GDM1 (cell line): Measurements from ENCODE around the gene PRIM2.
"Not testable (repeated sequence)": the region's sequence is repeated elsewhere in the genome, so short reads cannot be mapped to it uniquely, and the experiment has no call there.

Experiments
- DNase-seq: peaks from one replicate; lab custom pipeline; 2025; lab: John Stamatoyannopoulos, UW

PRIM2 gene

DNA sequence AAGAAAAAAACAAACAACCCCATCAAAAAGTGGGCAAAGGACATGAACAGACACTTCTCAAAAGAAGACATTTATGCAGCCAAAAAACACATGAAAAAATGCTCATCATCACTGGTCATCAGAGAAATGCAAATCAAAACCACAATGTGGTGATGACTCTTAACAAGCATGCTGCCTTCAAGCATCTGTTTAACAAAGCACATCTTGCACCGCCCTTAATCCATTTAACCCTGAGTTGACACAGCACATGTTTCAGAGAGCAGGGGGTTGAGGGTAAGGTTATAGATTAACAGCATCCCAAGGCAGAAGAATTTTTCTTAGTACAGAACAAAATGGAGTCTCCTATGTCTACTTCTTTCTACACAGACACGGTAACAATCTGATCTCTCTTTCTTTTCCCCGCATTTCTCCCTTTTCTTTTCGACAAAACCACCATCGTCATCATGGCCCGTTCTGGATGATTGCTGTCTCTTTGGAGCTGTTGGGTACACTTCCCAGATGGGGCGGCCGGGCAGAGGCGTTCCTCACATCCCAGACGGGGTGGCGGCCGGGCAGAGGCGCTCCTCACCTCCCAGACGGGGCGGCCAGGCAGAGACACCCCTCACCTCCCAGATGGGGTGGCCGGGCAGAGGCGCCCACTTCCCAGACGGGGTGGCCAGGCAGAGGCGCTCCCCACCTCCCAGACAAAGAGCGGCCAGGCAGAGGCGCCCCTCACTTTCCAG, 7.2 kb upstream of the PRIM2 start:
- DNase-seq: not testable (repeated sequence)

DNA sequence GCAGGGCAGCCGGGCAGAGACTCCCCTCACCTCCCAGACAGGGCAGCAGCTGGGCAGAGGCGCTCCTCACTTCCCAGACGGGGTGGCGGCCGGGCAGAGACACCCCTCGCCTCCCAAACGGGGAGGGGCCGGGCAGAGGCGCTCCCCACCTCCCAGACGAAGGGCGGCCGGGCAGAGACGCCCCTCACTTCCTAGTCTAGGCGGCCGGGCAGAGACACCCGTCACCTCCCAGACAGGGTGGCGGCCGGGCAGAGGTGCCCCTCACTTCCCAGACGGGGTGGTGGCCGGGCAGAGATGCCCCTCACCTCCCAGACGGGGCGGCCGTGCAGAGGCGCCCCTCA, 6.6 kb upstream of the PRIM2 start:
- no peak for DNase-seq

DNA sequence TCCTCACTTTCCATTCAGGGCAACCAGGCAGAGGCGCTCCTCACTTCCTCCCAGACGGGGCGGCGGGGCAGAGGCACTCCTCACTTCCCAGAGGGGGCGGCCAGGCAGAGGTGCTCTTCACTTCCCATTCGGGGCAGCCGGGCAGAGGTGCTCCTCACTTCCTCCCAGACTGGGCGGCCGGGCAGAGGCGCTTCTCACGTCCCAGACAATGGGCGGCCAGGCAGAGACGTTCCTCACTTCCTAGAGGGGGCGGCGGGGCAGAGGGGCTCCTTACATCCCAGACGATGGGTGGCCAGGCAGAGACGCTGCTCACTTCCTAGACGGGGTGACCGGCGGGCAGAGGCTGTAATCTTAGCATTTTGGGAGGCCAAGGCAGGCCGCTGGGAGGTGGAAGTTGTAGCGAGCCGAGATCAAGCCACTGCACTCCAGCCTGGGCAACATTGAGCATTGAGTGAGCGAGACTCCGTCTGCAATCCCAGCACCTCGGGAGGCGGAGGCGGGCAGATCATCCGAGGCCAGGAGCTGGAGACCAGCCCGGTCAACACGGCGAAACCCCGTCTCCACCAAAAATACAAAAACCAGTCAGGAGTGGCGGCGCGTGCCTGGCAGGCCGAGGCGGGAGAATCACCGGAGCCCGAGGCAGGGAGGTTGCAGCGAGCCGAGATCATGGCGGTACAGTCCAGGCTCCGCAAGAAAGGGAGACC, 6.0 kb upstream of the PRIM2 start:
- not testable (repeated sequence) for DNase-seq

DNA sequence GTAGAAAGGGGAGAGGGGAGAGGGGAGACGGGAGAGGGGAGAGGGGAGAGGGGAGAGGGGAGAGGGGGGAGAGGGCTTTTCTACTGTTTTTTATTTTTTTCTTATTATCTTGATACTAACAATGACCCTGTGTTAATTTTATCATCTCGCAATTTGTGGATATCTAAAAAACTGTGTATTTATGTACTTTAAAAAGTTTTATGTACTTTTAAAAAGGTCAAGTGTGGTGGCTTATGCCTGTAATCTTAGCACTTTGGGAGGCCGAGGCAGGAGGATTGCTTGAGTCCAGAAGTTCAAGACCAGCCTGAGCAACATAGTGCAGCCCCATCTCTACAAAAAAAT, 5.5 kb upstream of the PRIM2 start:
- no peak for DNase-seq

DNA sequence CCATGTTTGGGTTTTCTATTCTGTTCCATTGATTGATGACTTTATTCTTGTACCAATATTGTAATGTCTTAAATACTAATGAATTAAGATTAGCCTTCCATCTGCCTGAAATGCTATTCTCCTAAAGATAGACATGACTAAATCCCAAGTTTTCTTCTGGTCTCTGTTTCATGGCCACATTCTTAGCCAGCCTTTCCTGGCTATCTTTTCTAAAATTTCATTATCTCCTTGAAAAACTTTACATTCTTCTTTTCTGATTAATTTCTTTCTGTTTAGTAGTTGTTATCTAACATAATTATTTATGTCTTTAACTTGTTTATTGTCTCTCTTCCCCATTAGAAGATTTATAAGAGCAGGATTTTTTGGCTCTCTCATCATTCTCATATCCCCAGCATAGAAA, 4.4 kb upstream of the PRIM2 start:
- DNase-seq: no peak

DNA sequence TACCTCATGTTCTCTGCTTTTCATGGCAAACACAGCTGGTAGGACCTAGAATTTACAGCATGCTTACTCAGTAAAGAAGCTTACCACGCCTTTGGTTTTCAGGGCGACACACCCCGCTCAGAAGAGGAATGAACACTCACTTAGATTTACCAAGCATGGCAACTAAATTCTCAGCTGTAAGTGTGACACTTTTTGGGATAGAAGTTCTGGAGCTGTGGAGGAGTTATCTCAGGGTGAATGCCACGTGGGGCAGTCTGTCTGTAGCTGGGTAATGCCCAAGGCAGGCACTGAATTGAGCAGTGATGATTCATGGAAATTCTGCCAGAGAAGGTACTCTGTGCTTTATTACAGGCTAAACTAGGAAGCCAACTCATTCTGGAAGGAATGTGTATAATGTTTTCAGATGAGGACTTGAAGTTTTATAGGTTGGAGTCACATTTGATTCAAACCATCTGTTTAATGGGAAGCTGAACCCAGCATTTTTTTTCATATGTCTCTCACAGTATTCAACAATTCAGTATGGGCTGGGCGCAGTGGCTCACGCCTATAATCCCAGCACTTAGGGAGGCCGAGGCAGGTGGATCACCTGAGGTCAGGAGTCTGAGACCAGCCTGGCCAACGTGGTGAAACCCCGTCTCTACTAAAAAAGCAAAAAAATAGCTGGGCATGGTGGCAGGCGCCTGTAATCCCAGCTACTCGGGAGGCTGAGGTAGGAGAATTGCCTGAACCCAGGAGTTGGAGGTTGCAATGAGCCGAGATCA, 3.5 kb upstream of the PRIM2 start:
- DNase-seq: no peak

DNA sequence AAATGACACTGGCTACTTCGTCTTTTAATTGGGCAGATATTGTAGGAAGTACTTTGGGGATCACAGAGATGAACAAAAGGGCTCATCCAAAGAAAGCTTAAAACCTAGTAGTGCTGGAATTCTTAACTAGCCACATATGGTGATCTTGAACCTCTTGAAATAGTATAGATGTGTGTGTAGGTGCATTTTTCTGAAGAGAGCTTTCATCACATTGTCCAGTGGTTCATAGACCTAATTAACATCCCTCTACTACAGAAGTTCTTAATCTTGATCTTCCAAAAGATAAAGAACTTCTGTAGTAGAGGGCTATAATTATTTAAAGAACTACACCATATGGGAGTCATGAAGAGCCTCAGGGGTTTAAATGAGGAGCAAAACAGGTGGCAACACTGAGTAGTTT, 2.3 kb upstream of the PRIM2 start:
- DNase-seq: no peak

DNA sequence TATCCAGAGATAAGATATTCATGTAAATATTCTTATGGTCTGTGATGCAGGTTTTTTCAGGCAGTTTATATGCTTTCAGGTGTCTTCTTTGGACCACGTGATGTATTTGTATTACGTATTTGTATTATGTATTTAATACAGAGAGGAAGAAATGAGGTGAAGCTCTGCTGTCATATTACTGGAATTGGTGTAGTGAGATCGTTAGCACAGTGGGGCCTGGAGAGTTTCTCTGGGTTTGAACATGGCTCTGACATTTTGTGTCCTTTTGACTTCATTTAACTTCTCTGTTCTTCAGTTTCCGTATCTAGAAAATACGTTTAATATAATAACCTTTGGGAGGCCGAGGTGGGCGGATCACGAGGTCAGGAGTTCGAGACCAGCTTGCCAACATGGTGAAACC, 1.6 kb upstream of the PRIM2 start:
- DNase-seq: no peak

DNA sequence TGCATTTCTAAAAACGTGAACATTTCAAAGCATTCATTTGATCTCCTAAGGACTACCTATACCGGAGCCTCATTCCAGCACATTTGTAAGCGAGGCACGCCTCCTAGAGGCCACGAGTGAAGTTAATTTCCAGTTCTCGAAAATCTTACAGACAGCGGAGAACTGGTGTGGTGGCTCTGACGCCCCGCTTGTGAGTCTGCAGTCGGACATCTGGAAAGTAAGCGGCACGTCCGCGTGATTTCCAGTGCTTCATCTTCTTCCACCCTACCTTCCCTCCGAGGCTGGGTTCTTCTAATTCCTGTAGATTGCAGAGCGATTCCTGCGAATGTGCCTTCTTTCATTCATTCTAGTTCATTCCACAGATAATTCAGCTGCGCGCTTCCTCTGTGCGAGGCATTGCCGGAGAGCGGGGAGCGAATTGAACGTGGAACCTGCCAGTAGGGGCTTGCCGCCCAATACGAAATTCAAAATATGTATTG, 810 bp upstream of the PRIM2 start:
- peak; percentile 81 for DNase-seq

DNA sequence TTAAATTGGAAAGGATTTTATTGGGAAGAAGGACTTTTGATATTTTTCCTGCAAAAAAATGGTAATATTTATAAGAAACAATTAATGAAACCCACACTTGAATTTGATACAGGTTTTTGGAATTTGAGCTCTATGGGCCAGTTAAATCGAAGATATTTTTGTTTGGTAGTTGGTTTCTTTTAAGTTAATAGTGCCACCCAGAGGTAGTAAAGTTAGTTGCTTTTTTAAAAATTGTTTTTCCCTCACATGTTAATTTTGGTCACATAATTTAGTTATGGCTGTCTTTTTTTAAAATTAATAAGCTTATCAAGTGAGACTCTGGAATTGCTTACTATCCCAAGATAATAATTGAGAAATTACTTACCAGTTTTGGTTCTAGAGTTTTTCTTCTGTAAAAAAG, 7.1 kb downstream of the PRIM2 start:
- DNase-seq: no peak

DNA sequence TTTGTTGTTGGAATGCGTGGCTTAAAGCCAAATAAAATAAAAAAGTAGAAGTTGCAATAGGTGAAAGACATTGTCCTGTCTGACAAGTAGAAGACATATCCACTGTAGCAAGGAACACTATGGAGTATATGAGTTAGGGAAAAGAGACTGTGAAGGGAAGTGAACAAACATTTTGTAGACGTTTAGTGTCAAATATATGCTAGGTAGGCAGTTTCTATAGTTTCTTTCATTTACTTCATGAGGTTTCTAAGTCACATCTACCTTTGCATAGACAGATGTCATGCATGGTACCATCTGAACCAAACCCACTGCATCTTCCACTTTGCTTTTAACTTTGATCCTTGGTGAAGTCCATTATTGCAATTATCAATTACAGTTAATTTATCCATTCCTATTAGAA, 9.9 kb downstream of the PRIM2 start:
- no peak for DNase-seq

DNA sequence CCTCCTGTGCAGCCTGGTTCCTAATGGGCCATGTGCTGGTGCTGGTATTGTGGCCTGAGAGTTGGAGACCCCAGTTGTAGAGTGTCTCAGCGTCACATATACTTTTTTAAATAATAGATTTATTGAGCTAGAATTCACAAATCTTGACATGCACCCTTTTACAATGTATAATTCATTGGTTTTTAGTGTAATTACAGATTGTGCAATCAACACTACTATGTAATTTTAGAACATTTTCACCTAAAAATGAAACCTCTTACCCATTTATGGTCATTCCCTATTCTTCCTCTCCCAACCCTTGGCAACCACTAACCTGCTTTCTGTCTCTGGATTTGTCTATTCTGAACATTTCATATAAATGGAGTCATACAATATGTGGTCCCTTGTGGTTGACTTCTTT, 10.6 kb downstream of the PRIM2 start:
- no peak for DNase-seq

DNA sequence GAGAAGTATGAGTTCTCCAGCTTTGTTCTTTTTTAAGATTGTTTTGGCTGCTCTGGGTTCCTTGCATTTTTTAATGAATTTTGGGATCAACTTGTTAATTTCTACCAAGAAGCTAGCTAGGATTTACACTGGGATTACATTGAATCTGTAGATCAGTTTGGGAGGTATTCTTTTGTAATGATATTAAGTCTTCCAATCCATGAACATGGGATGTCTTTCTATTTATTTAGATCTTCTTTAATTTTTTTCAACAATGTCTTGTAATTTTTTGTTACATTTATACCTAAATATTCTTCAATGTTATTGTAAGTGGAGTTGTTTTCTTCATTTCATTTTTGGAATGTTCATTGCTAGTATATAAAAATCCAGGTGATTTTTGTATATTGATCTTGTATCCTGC, 12.5 kb downstream of the PRIM2 start:
- no peak for DNase-seq

DNA sequence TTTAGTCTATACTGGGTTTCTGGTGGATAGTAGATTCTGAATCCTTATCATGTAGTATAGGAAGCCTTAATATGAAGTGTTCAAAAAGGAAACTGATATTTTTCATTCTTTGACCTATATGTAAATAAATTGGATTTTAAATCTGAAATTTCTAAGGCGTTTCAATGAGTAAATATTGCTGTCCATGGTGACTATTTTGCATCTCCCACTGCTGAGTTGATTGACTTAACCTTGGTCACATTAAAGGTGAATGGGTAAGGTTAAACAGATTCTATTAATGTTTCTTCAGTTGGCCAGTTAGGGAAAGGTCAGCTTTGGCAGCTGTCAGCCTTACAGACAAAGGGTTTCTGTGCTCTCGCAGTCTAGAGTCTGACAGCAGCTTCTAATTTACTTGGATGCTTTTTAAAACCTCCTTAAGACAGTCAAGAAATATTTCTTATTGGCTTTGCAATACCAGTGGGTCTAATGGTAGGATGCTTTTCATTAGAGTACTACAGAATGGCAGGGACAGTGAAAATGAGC, 24.8 kb downstream of the PRIM2 start:
- DNase-seq: no peak

DNA sequence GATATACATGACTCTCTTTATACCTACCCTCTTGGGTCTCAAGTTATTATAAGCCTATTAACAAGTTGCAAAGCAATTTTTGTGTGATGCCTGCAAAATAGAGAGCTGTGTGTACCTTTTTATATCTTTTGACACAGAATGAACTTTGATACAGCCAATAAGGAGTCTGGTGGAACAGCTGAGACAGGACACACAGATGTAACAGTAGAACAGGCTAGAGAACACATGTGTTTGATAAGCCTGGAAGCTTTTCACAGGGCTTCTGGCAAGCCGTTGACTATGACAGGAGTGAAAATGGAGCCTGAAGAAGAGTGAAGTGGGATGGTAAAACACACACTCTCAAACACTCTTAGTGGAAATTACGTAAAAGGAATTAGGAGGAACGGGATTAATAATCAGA, 25.9 kb downstream of the PRIM2 start:
- DNase-seq: not testable (repeated sequence)

DNA sequence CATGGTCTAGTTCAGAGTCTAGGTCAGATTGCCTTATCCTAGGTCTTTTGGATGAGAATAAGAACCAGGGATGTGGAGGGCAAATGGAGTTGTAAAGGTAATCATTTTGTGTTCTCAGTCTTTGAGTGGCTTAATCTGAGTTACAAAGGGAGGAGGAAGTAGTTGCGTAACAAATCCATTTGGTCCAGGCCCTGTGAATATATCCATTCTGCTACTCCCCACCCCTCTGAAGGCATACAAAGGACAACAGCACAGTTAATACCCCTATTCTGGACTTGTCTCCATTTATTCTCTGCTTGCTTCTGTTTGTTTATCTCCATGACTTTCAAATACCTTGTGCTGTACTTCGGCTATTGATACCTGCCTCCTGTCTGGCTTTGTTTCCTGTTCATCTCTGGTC, 29.3 kb downstream of the PRIM2 start:
- not testable (repeated sequence) for DNase-seq

DNA sequence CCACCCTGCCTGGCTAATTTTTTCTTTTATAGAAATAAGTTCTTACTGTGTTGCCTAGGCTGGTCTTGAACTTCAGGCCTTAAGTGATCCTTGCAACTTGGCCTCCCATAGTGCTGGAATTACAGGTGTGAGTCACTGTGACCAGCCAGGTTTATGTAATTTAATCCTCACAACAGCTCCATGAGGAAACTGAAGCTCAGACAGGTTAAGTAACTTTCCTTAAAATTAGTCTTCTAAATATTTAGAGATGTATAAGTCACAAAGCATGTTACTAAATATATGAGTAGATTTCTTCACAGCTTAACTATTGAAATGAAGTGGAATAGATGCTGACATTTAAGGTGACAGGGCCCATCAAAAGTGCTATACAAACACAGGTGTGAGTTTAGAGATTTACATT, 30.2 kb downstream of the PRIM2 start:
- not testable (repeated sequence) for DNase-seq

DNA sequence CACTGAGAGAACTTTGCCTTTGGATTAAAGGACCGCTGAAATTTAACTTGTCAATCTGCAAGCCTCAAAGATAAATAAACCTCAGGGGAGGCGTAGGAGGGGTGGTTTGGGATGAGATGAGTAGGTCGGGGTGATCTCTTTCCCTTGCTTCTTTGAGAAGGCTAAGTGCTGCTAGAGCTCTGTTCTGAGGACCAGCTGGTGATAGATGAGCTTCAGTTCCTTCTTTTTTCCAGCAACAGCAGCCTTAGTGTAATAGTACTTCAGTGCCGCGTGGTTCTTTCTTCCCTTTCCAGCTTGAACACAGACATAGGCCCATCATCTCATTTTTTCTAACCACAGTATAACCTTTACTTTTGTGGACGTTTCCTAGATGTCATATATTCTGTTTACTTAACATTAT, 33.0 kb downstream of the PRIM2 start:
- DNase-seq: not testable (repeated sequence)

DNA sequence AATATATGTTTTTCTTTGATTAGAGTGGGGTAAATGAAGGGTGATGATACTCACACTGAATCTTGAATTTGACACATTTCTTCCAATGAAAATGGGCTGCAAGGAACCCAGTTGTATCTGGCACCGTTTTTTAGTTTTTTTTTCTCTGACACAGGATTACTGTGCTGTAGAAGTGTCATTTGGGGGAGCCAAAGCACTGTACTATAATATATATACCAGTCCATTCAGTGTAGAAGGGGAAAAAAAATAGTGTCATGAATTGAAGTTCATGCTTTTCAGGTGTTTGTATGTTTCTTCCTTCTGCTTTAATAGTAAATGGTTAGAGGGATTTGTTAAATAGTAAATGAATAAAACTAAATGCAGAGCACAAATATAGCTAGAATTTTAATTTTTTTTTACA, 35.2 kb downstream of the PRIM2 start:
- DNase-seq: not testable (repeated sequence)

DNA sequence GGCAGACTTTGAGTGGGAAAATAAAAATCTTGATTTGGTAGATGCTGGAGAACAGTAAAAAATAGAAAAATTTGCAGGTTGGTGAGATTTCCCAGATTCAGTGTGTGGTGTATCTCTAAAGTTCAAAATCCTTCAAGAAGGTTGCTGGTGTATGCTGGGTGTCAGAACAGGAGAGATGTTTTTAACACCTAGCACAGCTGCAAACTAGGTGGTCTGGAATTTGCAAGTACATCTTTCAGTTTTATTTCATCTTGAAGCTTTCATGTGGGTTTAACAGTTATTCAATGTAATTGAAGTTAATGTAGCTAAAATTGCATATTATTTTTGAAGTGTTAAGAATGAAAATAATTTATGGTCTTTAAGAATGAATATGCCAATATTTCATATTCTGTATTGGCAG, 40.9 kb downstream of the PRIM2 start:
- not testable (repeated sequence) for DNase-seq

DNA sequence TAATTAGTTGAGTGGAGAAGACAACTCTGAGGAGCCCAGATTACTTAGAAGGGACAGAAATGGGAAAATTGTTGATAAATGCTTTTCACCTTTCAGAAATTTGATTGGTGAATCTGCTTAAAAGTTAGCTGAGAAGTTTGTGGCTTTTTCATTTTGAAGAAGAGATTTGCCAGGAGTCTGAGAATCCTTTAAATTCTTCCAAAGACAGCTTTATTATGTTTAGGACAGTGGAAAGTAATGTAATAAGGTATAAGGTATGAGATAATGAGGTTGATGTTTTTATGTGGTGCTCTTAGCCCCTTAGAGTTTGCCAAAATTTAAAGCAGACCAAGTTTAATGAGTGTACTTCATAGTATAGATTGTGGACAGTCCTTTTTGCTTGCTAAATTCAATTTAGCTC, 42.3 kb downstream of the PRIM2 start:
- not testable (repeated sequence) for DNase-seq

DNA sequence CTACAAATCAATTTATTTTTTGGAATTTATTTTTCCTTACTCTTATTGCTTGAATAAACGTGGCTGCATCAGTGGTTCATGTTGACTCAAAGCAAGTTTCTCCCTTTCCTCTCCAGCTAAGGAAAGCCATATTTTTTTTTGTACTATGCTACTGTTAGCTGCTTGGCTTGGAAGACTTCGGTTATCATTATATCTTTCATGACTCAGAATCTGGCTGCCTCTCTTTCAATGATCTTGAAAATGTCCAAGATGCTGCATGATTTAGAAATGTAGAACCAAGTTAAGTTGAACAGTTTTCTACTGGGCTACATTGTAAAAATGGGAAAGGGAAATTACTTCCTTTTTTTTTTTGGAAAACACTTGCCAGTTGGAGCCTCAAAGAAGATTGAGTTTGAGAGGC, 44.9 kb downstream of the PRIM2 start:
- DNase-seq: not testable (repeated sequence)

DNA sequence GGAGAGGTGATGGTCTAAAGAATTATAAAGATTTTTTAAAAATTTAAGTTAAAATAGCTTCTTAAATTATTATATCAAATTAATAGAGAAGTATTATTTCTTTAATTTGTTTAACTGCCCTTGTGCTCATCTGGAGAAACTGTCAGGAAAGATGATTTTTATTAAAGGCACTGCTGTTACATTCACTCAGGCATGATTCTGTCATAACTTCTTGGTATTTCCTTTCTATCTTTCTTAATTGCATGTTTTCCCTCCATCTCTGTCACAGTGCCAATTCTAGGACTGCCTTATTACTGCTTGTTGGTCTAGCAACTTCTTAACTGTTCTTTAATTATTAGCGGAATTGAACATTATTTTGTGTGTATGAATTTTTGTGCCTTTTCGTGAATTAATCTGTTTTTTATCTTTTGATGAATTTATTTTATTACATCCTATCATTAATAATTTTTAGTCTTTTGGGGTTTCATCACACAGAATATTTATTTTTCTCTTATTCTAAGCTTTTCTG, 47.7 kb downstream of the PRIM2 start:
- not testable (repeated sequence) for DNase-seq
